Testis (tissue), 2 donors: ENCODE results near the gene CFAP43.

Experiments used
- CTCF ChIP-seq, 3 experiments: fragments of 450-650 bp in 2 of 3; fragments of 200-600 bp in 1 of 3; sonication (generic) in 1 of 3; IDR thresholded peaks; one replicate each; pipeline ENCODE4 v1.5.1; 2016 to 2019; ENCODE audit warnings: antibody characterized with exemption in 3 of 3, mild to moderate bottlenecking in 2 of 3, moderate library complexity in 1 of 3
- POLR2A ChIP-seq: fragments of 450-650 bp; IDR thresholded peaks from one replicate; pipeline ENCODE4 v1.6.1; 2017; ENCODE audit warnings: antibody characterized with exemption, mild to moderate bottlenecking, moderate library complexity

- TF ChIP-seq CTCF (IDR thresholded peaks at IDR 0.05) (no peak), POLR2A (no peak)
Observed at GRCh38 chr10:104139221-104139620, 92.9 kb downstream of the CFAP43 start.
